ENCODE measurements around the gene IQCE.

IQCE gene

GRCh38 chr7:2539031-2539911 lies 19.5 kb upstream of the IQCE start:
- Histone ChIP-seq H3K4me3 (ENCODE audit: low read length) (no peak overlapping the region), H3K27me3 (replicated peaks; ENCODE audit: control insufficient read depth, insufficient read depth, low read length) (no peaks in the 10 kb centered on the region), H3K9ac (ENCODE audit: low read length) (no peak overlapping the region), H3K9me3 (ENCODE audit: control insufficient read depth, low read length) (no peaks in the 10 kb centered on the region), H3K4me1 (ENCODE audit: control insufficient read depth, insufficient read depth, low read length) (no peaks in the 10 kb centered on the region), H3K36me3 (ENCODE audit: control insufficient read depth, insufficient read depth, low read length, severe bottlenecking) (peaks cover 48% of the 10 kb centered on the region)
- no peak for DNase-seq (ENCODE audit: low read depth)

- Histone ChIP-seq H3K4me3 (ENCODE audit: low read length) (no peak overlapping the region), H3K9me3 (ENCODE audit: control insufficient read depth, low read length) (no peaks in the 10 kb centered on the region), H3K36me3 (ENCODE audit: control insufficient read depth, insufficient read depth, low read length, severe bottlenecking) (peaks cover 54% of the 10 kb centered on the region), H3K27me3 (replicated peaks; ENCODE audit: control insufficient read depth, insufficient read depth, low read length) (no peaks in the 10 kb centered on the region), H3K4me1 (ENCODE audit: control insufficient read depth, insufficient read depth, low read length) (no peaks in the 10 kb centered on the region), H3K9ac (ENCODE audit: low read length) (no peak overlapping the region)
- no peak for DNase-seq (ENCODE audit: low read depth)
Observed at GRCh38 chr7:2540133-2540532, 18.6 kb upstream of the IQCE start.

- Histone ChIP-seq H3K36me3 (ENCODE audit: control insufficient read depth, insufficient read depth, low read length, severe bottlenecking) (peaks cover 56% of the 10 kb centered on the region), H3K4me3 (ENCODE audit: low read length) (no peak overlapping the region), H3K9ac (ENCODE audit: low read length) (no peak overlapping the region), H3K4me1 (ENCODE audit: control insufficient read depth, insufficient read depth, low read length) (no peaks in the 10 kb centered on the region), H3K9me3 (ENCODE audit: control insufficient read depth, low read length) (no peaks in the 10 kb centered on the region), H3K27me3 (replicated peaks; ENCODE audit: control insufficient read depth, insufficient read depth, low read length) (no peaks in the 10 kb centered on the region)
- DNase-seq (ENCODE audit: low read depth) = no peak
Observed at GRCh38 chr7:2540641-2541051, 18.1 kb upstream of the IQCE start.

GRCh38 chr7:2541291-2542010 lies 17.3 kb upstream of the IQCE start:
- Histone ChIP-seq H3K9ac (ENCODE audit: low read length) (no peak overlapping the region), H3K27me3 (replicated peaks; ENCODE audit: control insufficient read depth, insufficient read depth, low read length) (no peaks in the 10 kb centered on the region), H3K4me3 (ENCODE audit: low read length) (no peak overlapping the region), H3K36me3 (ENCODE audit: control insufficient read depth, insufficient read depth, low read length, severe bottlenecking) (peaks cover 62% of the 10 kb centered on the region), H3K9me3 (ENCODE audit: control insufficient read depth, low read length) (no peaks in the 10 kb centered on the region), H3K4me1 (ENCODE audit: control insufficient read depth, insufficient read depth, low read length) (no peaks in the 10 kb centered on the region)
- no peak for DNase-seq (ENCODE audit: low read depth)

- no peaks in the 10 kb centered on the region for H3K4me1 ChIP-seq (ENCODE audit: control insufficient read depth, insufficient read depth, low read length)
- no peak for DNase-seq (ENCODE audit: low read depth)
- no peaks in the 10 kb centered on the region for H3K27me3 ChIP-seq (replicated peaks; ENCODE audit: control insufficient read depth, insufficient read depth, low read length)
- no peak overlapping the region for H3K9ac ChIP-seq (ENCODE audit: low read length)
- H3K4me3 ChIP-seq (ENCODE audit: low read length) = no peak overlapping the region
- no peaks in the 10 kb centered on the region for H3K9me3 ChIP-seq (ENCODE audit: control insufficient read depth, low read length)
- peaks cover 69% of the 10 kb centered on the region for H3K36me3 ChIP-seq (ENCODE audit: control insufficient read depth, insufficient read depth, low read length, severe bottlenecking)
Observed at GRCh38 chr7:2542011-2542915, 16.5 kb upstream of the IQCE start.

GRCh38 chr7:2542916-2543871 lies 15.6 kb upstream of the IQCE start:
- Histone ChIP-seq H3K9me3 (ENCODE audit: control insufficient read depth, low read length) (no peaks in the 10 kb centered on the region), H3K4me3 (ENCODE audit: low read length) (no peak overlapping the region), H3K36me3 (ENCODE audit: control insufficient read depth, insufficient read depth, low read length, severe bottlenecking) (peaks cover 74% of the 10 kb centered on the region), H3K4me1 (ENCODE audit: control insufficient read depth, insufficient read depth, low read length) (no peaks in the 10 kb centered on the region), H3K9ac (ENCODE audit: low read length) (no peak overlapping the region), H3K27me3 (replicated peaks; ENCODE audit: control insufficient read depth, insufficient read depth, low read length) (no peaks in the 10 kb centered on the region)
- no peak for DNase-seq (ENCODE audit: low read depth)

GRCh38 chr7:2544541-2545188 lies 14.1 kb upstream of the IQCE start:
- Histone ChIP-seq H3K36me3 (ENCODE audit: control insufficient read depth, insufficient read depth, low read length, severe bottlenecking) (peaks cover 71% of the 10 kb centered on the region), H3K4me1 (ENCODE audit: control insufficient read depth, insufficient read depth, low read length) (no peaks in the 10 kb centered on the region), H3K4me3 (ENCODE audit: low read length) (no peak overlapping the region), H3K9ac (ENCODE audit: low read length) (no peak overlapping the region), H3K27me3 (replicated peaks; ENCODE audit: control insufficient read depth, insufficient read depth, low read length) (no peaks in the 10 kb centered on the region), H3K9me3 (ENCODE audit: control insufficient read depth, low read length) (no peaks in the 10 kb centered on the region)
- DNase-seq (ENCODE audit: low read depth) = no peak

GRCh38 chr7:2545746-2546425 lies 12.9 kb upstream of the IQCE start:
- no peak for DNase-seq (ENCODE audit: low read depth)
- Histone ChIP-seq H3K4me3 (ENCODE audit: low read length) (no peak overlapping the region), H3K36me3 (ENCODE audit: control insufficient read depth, insufficient read depth, low read length, severe bottlenecking) (peaks cover 65% of the 10 kb centered on the region), H3K4me1 (ENCODE audit: control insufficient read depth, insufficient read depth, low read length) (no peaks in the 10 kb centered on the region), H3K27me3 (replicated peaks; ENCODE audit: control insufficient read depth, insufficient read depth, low read length) (no peaks in the 10 kb centered on the region), H3K9me3 (ENCODE audit: control insufficient read depth, low read length) (no peaks in the 10 kb centered on the region), H3K9ac (ENCODE audit: low read length) (no peak overlapping the region)

GRCh38 chr7:2546776-2547586 lies 11.8 kb upstream of the IQCE start:
- Histone ChIP-seq H3K27me3 (replicated peaks; ENCODE audit: control insufficient read depth, insufficient read depth, low read length) (no peaks in the 10 kb centered on the region), H3K4me3 (ENCODE audit: low read length) (no peak overlapping the region), H3K4me1 (ENCODE audit: control insufficient read depth, insufficient read depth, low read length) (no peaks in the 10 kb centered on the region), H3K36me3 (ENCODE audit: control insufficient read depth, insufficient read depth, low read length, severe bottlenecking) (peaks cover 56% of the 10 kb centered on the region), H3K9me3 (ENCODE audit: control insufficient read depth, low read length) (no peaks in the 10 kb centered on the region), H3K9ac (ENCODE audit: low read length) (no peak overlapping the region)
- no peak for DNase-seq (ENCODE audit: low read depth)
